GM21381 (cell line): Measurements from ENCODE around the gene EPHB2.
"Not testable (repeated sequence)": the region's sequence is repeated elsewhere in the genome, so short reads cannot be mapped to it uniquely, and the experiment has no call there.

Source experiments
- ATAC-seq: cut with Tn5 transposase; IDR thresholded peaks from one replicate; pipeline ENCODE4 v1.9.1; 2021; ENCODE audit warnings: mild to moderate bottlenecking, moderate library complexity; ENCODE audit not compliant: unreplicated experiment

Gene EPHB2

DNA sequence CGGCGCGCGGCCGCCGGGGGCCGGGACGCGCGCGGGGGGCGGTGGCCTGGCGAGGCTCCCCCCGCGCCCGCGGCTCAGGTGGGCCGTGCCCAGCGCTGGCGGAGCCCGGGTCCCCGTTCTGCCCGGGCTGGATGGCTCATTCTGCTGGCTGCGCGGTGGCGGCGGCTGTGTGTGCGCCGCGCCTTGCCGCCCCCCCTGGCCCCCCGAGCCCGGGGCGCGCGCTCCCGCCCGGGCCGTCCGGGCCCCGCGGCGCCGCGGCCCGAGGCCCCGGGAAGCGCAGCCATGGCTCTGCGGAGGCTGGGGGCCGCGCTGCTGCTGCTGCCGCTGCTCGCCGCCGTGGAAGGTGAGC, at the start of gene EPHB2:
Gene EPHB2, plus strand, starts transcription at position 139 of the 349 bp plus-strand sequence. Its CDS starts 144 bp downstream, at position 283.
- ATAC-seq, result no peak

DNA sequence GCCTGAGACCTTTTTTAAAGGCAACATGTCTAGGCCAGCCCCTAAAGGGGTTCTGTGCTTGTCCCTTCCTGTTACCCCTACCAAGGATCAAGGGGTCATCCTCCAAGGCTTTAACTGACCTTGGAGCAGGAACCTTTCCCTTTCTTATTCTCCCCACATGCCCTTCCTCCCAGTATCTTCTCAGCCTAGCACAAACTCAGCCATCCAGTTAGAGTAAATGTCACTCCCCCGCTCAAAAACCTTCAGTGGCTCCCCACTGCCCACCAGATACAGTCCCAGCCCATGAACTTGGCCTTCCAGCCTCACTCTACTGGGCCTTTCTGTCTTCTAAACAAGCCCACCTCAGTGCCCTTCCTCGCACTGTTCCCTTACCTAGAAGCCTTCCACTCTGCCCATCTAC, 48.8 kb upstream of the EPHB2 start:
- ATAC-seq, result no peak

DNA sequence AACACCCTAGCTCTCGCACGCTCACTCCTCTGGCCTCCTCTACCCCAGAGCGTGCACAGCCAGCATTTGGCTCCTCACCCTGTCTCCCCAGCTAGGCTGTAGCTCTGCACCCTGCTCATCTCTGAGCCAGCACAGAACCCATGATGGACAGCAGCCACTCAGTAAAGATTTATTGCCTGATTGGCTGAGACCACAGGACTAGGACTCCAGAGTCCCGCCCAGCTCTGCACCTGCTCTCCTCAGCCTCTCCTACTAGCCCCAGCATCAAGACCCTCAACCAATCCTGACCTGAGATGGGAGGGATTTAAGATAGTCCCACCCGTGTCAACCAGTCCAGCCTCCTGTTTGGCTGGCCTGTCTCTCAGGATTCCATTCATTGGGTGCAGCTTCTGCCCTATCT, 48.3 kb upstream of the EPHB2 start:
- ATAC-seq, result no peak

GRCh38 chr1:22662986-22663408, 47.6 kb upstream of the EPHB2 start:
- no peak for ATAC-seq

DNA sequence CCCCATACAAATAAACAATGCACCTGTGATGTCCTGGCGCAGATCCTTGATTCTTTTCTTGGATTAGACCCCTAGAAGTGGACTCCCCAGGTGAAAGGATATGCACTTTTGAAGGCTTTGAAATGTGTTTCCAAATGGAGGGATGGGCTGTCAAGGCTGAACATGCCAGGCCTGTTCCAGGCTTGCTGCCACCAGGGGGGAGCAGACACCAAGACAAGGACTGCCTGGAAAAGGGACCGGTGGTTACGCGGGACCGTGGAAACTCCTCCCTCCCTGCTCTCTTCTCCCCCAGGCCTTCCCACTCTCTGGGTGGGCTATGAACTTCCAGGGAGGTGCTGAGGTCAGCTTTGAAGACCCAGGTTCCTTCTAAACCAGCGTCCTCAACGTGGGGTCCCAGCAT, 44.9 kb upstream of the EPHB2 start:
- ATAC-seq, result no peak

GRCh38 chr1:22666412-22666811, 44.2 kb upstream of the EPHB2 start:
- ATAC-seq, result no peak

DNA sequence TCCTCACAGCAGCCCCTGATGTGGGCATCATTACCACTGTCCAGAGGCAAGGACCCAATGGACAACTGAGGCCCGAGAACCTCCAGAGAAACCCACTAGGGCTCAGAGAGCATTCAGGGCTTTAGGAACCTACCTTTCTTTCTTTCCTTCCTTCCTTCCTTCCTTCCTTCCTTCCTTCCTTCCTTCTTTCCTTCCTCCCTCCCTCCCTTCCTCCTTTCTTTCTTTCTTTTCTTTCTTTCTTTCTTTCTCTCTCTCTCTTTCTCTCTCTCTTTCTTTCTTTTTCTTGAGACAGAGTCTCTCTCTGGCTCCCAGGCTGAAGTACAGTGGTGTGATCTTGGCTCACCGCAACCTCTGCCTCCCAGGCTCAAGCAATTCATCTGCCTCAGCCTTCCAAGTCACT, 41.8 kb upstream of the EPHB2 start:
- not testable (repeated sequence) for ATAC-seq

DNA sequence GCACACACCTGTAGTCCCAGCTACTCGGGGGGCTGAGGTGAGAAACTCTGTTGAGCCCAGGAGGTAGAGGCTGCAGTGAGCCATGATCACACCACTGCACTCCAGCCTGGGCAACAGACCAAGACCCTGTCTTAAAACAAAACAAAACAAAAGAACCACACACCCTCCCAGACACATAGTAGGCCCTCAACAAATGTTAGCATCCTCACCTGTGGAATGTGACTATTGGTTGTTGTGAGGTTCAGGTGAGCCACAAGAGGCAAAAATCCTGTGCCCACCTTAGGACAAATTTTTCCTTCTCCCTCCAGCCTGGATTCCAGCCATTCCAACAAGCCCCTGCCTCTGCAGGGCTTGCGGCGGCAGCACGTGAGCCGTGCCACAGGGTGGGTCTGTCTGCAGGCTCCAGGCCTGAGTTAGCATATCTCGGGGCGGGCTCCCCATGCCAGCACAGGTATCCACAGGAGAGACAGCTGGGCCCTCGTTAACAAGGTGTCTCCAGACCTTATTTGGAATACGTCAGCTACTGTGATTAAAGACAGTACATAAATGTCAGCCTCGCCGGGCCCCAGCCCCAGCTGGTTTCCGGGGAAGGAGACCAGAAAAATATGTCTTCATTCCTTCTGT, 40.2 kb upstream of the EPHB2 start:
- no peak for ATAC-seq

- ATAC-seq, result no peak
Observed at GRCh38 chr1:22671999-22672398, 38.6 kb upstream of the EPHB2 start.

- no peak for ATAC-seq
Observed at GRCh38 chr1:22673486-22674409, 36.9 kb upstream of the EPHB2 start.

DNA sequence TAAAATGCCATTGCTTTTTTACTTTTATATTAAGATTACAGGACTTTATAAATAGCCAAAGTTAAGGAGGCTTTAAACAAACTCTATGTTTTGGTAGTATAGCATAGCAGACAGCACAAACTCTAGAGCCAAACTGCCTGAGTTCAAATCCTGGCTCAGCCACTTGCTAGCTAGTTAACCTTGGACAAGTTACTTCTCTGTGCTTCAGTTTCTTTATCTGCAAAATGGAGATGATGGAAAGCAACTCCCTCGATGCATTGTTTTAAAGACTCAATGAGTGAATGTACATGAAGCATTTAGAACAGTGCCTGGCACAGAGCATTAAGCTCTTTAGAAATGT, 36.3 kb upstream of the EPHB2 start:
- ATAC-seq, result no peak

DNA sequence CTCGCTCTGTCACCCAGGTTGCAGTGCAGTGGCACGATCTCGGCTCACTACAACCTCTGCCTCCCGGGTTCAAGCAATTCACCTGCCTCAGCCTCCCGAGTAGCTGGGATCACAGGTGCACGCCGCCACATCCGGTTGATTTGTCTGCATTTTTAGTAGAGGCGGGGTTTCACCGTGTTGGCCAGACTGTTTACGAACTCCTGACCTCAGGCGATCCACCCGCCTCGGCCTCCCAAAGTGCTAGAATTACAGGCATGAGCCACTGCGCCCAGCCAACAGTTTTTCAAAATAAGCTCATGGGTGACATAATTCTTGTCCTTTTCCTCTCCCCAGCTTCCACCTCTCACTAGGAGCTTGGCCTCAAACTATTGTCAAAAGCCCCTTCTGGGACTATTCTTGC, 34.5 kb upstream of the EPHB2 start:
- not testable (repeated sequence) for ATAC-seq

DNA sequence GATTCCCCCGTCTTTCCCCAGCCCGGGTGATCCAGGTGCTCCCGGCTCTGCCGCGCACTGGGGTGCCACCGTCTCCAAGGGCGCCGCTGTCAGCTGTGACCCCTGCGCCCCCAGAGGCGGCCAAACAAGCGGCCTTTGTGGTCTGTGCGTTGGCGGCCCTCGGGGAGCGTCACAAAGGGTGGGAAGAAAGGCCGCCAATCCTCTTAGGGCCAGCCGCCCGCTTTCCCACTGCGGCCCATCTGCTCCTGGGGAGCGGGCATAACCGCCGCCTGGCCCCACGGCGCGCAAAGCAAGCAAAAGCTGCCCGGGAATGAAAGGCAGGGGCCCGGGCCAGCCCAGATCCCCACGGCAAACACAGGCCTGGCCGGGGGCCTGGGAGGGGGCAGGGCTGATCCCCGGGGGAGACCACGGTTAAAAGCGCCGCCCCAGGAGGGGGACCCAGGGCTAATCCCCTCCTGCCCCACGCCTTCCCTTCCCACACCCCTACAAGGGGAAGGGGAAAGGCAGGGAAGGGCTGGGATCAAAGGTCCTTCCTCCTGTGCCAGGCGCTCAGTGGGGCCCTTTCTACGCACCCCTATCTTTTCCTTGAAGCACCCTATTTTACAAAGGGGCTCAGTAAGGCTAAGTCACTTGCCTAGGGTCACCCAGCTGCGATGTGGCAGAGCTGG, 33.6 kb upstream of the EPHB2 start:
- ATAC-seq, result no peak

DNA sequence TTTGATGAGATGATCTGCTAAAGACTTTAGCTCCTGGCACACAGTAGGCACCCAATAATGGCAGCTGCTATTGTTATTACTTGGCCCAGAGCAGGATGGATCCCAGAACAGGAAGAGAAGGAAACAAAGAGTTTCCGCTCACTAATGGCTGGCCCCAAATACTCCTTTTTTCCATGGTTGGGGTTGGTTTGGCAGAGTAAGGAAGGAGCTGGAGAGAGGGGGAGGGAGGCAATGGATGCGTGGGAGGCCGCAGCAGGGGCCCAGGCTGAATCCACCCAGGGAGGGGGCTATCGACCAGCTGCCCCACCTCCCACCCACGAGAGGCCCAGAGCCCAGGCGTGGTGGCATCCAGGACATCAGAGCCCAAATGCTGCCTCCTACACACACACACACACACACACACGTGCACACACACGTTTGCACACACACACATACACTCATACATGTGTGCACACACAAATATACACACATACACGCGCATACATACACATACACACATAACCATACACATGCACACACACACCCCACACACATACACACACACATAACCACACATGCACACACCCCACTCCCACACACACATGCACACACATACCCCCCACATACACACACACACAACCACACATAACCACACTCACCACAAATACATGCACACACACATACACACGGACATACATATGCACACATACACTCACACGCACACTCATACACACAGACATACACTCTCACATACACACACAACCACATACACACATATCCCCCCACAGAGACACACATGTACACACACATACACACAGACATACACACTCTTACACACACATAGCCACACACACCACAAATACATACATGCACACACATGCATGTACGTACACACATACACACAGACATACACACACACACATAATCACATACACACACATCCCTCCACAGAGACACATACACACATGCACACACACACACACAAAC, 32.4 kb upstream of the EPHB2 start:
- no peak for ATAC-seq

DNA sequence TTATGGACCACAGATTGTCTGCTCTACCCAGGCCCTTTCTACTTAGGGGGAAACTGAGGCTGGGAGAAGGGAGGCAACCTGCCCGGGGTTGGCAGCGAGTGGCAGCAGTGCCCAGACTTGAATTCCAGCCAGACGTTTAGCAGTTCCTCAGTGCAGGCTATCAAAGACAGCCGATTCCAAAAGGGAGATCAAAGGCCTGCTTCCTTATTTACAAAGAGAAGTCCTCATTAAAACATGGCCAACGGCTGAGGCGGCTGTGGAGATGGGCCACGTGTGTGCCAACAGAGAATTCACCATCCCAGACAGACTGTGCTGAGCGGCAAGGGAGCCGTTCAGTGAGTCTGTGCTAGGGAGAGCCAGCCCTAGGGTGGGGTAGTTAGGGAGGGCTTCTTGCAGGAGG, 29.9 kb upstream of the EPHB2 start:
- ATAC-seq, result no peak

DNA sequence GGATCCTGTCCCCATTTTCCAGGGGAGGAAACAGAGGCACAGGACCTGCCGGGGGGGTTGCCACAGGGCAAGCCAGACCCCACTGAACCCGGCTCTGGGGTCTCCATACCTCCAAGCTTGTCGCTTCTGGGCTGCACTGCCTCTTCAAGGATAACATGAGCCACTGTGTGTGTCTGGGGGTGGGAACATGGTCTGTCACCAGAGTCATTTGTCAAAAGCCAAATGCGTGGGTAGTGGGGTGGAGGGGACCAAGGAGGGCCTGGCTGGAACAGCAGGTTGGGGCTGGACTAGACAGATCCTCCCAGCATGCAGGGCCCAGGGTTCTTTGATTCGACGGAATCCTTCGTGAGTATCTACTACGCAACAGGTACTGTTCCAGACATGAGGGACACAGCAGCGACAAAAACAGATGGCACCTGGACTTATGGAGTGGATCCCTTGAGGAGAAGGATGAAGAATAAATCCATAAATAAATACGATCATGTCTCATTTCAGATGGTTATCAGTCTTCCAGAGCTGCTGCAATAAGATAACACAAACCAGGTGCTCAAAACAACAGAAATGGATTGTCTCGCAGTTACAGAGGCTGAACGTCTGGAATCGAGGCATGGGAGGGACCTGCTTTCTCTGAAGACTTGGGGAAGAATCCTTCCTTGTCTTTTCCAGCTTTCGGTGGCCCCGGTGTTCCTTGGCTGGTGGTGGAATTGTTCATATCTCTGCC, 28.9 kb upstream of the EPHB2 start:
- no peak for ATAC-seq

GRCh38 chr1:22683547-22683946, 27.1 kb upstream of the EPHB2 start:
- no peak for ATAC-seq

GRCh38 chr1:22685591-22686059, 25.0 kb upstream of the EPHB2 start:
- no peak for ATAC-seq

GRCh38 chr1:22687191-22687590, 23.4 kb upstream of the EPHB2 start:
- ATAC-seq, result no peak

- ATAC-seq, result no peak
Observed at GRCh38 chr1:22688466-22688865, 22.2 kb upstream of the EPHB2 start.
